ENCODE data around the gene SRGAP2B. TPM values are rescaled to one million over a fixed set of nuclear protein-coding genes. Genes with fewer than 3 reads are reported as not detected.
"Not testable (repeated sequence)": the region's sequence is repeated elsewhere in the genome, so short reads cannot be mapped to it uniquely, and the experiment has no call there.

SRGAP2B gene
- total and polyA plus RNA-seq, 2 of the 8 experiments (the other 6 are each of a cell fraction or from before 2014, with no cell fraction given): 4.9 to 39.5 TPM

DNA sequence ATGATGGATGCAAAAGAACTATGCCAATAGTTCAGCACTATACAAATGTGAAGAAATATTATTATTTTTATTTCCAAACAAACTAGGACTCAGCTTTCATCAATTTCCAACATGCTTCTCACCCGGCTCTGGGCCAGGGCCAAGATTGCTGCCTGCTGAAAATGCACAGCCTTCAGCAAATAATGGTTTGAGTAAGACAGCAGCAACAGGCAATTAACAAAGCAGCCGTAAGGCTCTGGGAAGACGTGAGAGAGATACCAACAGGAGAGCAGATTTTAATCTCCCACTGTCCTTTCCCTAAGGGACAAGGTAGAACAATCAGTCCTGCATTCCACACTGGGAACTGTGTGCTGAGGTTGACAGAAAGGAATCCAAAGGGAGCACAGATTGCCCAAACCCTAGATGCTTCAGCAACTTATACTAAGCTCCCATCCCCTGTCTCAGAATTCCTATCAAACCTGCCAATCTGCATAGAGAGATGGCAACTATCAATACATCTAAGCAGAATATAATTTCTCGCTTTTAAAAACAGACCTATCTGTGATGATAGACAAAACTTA, 134.1 kb downstream of the SRGAP2B start:
- H3K56ac ChIP-seq (replicated peaks; ENCODE audit: insufficient read length, low read depth, low read length); DNase-seq (ENCODE audit: low read depth in 1 of 2, low spot score in 2 of 2); H2AK5ac ChIP-seq (ENCODE audit: low read depth, low read length); H4K91ac ChIP-seq (replicated peaks; ENCODE audit: insufficient read length, low read length); H3K18ac ChIP-seq (ENCODE audit: extremely low read depth, low read length); H3K79me2 ChIP-seq (ENCODE audit: control insufficient read depth in 1 of 2, insufficient read depth in 2 of 2, low read length in 2 of 2); H2BK12ac ChIP-seq (ENCODE audit: low read depth, low read length); CTCF ChIA-PET (ENCODE audit: partially characterized antibody); H3K36me3 ChIP-seq (ENCODE audit: control insufficient read depth in 2 of 4, insufficient read depth in 4 of 4, low read length in 3 of 4); H3K9me3 ChIP-seq (ENCODE audit: insufficient read depth in 2 of 2, low read depth in 1 of 2, low read length in 1 of 2); H2AFZ ChIP-seq (ENCODE audit: low read length); H3K14ac ChIP-seq (ENCODE audit: insufficient read length); H3K4me2 ChIP-seq (ENCODE audit: insufficient read depth in 1 of 2, low read depth in 2 of 2, low read length in 2 of 2); H3K4ac ChIP-seq (replicated peaks; ENCODE audit: insufficient read length, low read depth, low read length); H4K20me1 ChIP-seq (replicated peaks in 1 of 2; ENCODE audit: control insufficient read depth in 1 of 2, insufficient read depth in 2 of 2, low read length in 2 of 2); H2BK15ac ChIP-seq (ENCODE audit: low read length); H2BK120ac ChIP-seq (replicated peaks; ENCODE audit: low read depth, low read length); H3K4me3 ChIP-seq (ENCODE audit: extremely low read depth in 1 of 4, insufficient read depth in 2 of 4, low read depth in 3 of 4, low read length in 4 of 4); H3K23ac ChIP-seq (ENCODE audit: insufficient read length); H3K27me3 ChIP-seq (replicated peaks in 1 of 4; ENCODE audit: control insufficient read depth in 3 of 4, extremely low read depth in 1 of 4, insufficient read depth in 3 of 4, low read length in 3 of 4); H4K8ac ChIP-seq (ENCODE audit: extremely low read depth, insufficient read depth, low read length); H3K79me1 ChIP-seq (ENCODE audit: low read depth, low read length); FAIRE-seq; H2BK5ac ChIP-seq (ENCODE audit: low read depth, low read length); H4K5ac ChIP-seq (ENCODE audit: insufficient read length, low read depth, low read length); H3K27ac ChIP-seq (ENCODE audit: low read depth, low read length); H3K4me1 ChIP-seq (replicated peaks in 1 of 4; ENCODE audit: control insufficient read depth in 3 of 4, insufficient read depth in 4 of 4, low read length in 3 of 4); H2BK20ac ChIP-seq (ENCODE audit: low read length); POLR2A ChIA-PET (ENCODE audit: partially characterized antibody); H3K9ac ChIP-seq (replicated peaks in 1 of 4; ENCODE audit: extremely low read depth in 1 of 4, low read depth in 3 of 4, low read length in 3 of 4); H3K23me2 ChIP-seq (ENCODE audit: low read depth, low read length): not testable (repeated sequence)
- 94% methylated on average over 1 of the region's 4 CpGs; no CpG with 5 or more reads in 1 of the 2 experiments for WGBS, 2 experiments (ENCODE audit: extremely low coverage in 1 of 2, insufficient coverage in 1 of 2, insufficient read length in 1 of 2, insufficient replicate concordance in 2 of 2, low coverage in 1 of 2, low lambda C conversion rate in 2 of 2, missing lambda C conversion rate in 1 of 2)

DNA sequence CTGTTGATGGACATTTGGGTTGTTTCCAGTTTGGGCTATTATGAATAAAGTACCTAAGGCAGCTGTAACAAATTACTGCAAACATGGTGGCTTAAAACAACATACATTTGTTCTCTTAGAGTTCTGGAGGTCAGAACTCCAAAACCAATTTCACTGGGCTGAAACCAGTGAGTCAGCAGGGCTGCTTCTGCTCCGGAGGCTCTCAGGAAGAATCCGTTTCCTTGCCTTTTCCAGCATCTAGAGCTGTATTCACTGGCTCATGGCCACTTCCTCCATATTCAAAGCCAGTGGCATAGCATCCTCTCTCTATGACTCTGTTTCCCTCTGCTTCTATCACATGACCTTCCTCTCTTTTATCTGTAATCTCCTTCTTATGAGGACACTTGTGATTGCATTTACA, 146.7 kb downstream of the SRGAP2B start:
- H2AFZ ChIP-seq (ENCODE audit: low read length); POLR2A ChIA-PET (ENCODE audit: partially characterized antibody); H3K4me1 ChIP-seq (replicated peaks in 1 of 4; ENCODE audit: control insufficient read depth in 3 of 4, insufficient read depth in 4 of 4, low read length in 3 of 4); H3K14ac ChIP-seq (ENCODE audit: insufficient read length); H2BK5ac ChIP-seq (ENCODE audit: low read depth, low read length); H4K20me1 ChIP-seq (replicated peaks in 1 of 2; ENCODE audit: control insufficient read depth in 1 of 2, insufficient read depth in 2 of 2, low read length in 2 of 2); H3K23me2 ChIP-seq (ENCODE audit: low read depth, low read length); H3K79me1 ChIP-seq (ENCODE audit: low read depth, low read length); H4K91ac ChIP-seq (replicated peaks; ENCODE audit: insufficient read length, low read length); H3K79me2 ChIP-seq (ENCODE audit: control insufficient read depth in 1 of 2, insufficient read depth in 2 of 2, low read length in 2 of 2); H3K4me3 ChIP-seq (ENCODE audit: extremely low read depth in 1 of 4, insufficient read depth in 2 of 4, low read depth in 3 of 4, low read length in 4 of 4); FAIRE-seq; H3K36me3 ChIP-seq (ENCODE audit: control insufficient read depth in 2 of 4, insufficient read depth in 4 of 4, low read length in 3 of 4); H3K23ac ChIP-seq (ENCODE audit: insufficient read length); H3K27ac ChIP-seq (ENCODE audit: low read depth, low read length); H2BK20ac ChIP-seq (ENCODE audit: low read length); H3K27me3 ChIP-seq (replicated peaks in 1 of 4; ENCODE audit: control insufficient read depth in 3 of 4, extremely low read depth in 1 of 4, insufficient read depth in 3 of 4, low read length in 3 of 4); CTCF ChIA-PET (ENCODE audit: partially characterized antibody); H2BK12ac ChIP-seq (ENCODE audit: low read depth, low read length); H4K8ac ChIP-seq (ENCODE audit: extremely low read depth, insufficient read depth, low read length); H3K18ac ChIP-seq (ENCODE audit: extremely low read depth, low read length); H2AK5ac ChIP-seq (ENCODE audit: low read depth, low read length); H2BK120ac ChIP-seq (replicated peaks; ENCODE audit: low read depth, low read length); H3K9me3 ChIP-seq (ENCODE audit: insufficient read depth in 2 of 2, low read depth in 1 of 2, low read length in 1 of 2); H3K4me2 ChIP-seq (ENCODE audit: insufficient read depth in 1 of 2, low read depth in 2 of 2, low read length in 2 of 2); H4K5ac ChIP-seq (ENCODE audit: insufficient read length, low read depth, low read length); H3K4ac ChIP-seq (replicated peaks; ENCODE audit: insufficient read length, low read depth, low read length); H2BK15ac ChIP-seq (ENCODE audit: low read length); H3K9ac ChIP-seq (replicated peaks in 1 of 4; ENCODE audit: extremely low read depth in 1 of 4, low read depth in 3 of 4, low read length in 3 of 4); H3K56ac ChIP-seq (replicated peaks; ENCODE audit: insufficient read length, low read depth, low read length); DNase-seq (ENCODE audit: low read depth in 1 of 2, low spot score in 2 of 2): not testable (repeated sequence)
- WGBS, 2 experiments (ENCODE audit: extremely low coverage in 1 of 2, insufficient coverage in 1 of 2, insufficient read length in 1 of 2, insufficient replicate concordance in 2 of 2, low coverage in 1 of 2, low lambda C conversion rate in 2 of 2, missing lambda C conversion rate in 1 of 2): no CpG with 5 or more reads among the region's 2 CpGs
